LNCaP clone FGC (cell line): ENCODE measurements around the gene ARMC5.

Source experiments
- DNase-seq: peaks from one replicate; pipeline ENCODE4 v3.0.0-alpha.2; 2011; ENCODE audit warnings: low read depth
- H3K4me3 ChIP-seq: 2 replicates; pipeline ENCODE4 v1.5.1; 2011; ENCODE audit warnings: mild to moderate bottlenecking, low read depth, low read length, control low read depth
- CTCF ChIP-seq: IDR thresholded peaks from 2 replicates; pipeline ENCODE4 v1.5.1; 2012; ENCODE audit warnings: mild to moderate bottlenecking; ENCODE audit not compliant: control insufficient read depth, insufficient read depth; ENCODE audit errors: extremely low read depth

ARMC5 gene

GRCh38 chr16:31451201-31451600 is 8.1 kb upstream of the ARMC5 start:
- DNase-seq, result no peak
- H3K4me3 ChIP-seq, result no peak overlapping the region
- no peak for TF ChIP-seq CTCF

GRCh38 chr16:31451681-31452351 is 7.5 kb upstream of the ARMC5 start:
- peak; percentile 72 for TF ChIP-seq CTCF
- DNase-seq, result peak; percentile 93
- H3K4me3 ChIP-seq, result no peak overlapping the region

- DNase-seq, result no peak
- no peak overlapping the region for H3K4me3 ChIP-seq
- no peak for TF ChIP-seq CTCF
Measured at GRCh38 chr16:31452631-31453106, 6.6 kb upstream of the ARMC5 start.

- no peak for DNase-seq
- no peak for TF ChIP-seq CTCF
- no peak overlapping the region for H3K4me3 ChIP-seq
Measured at GRCh38 chr16:31453255-31454204, 5.8 kb upstream of the ARMC5 start.

- DNase-seq, result no peak
- TF ChIP-seq CTCF, result peak; percentile 17; the same call in 1 of the 2 replicates
- H3K4me3 ChIP-seq, result no peak overlapping the region
Measured at GRCh38 chr16:31455601-31456314, 3.5 kb upstream of the ARMC5 start.

GRCh38 chr16:31456988-31457360 is 2.3 kb upstream of the ARMC5 start:
- no peak overlapping the region for H3K4me3 ChIP-seq
- no peak for DNase-seq
- TF ChIP-seq CTCF, result no peak
